Brain microvascular endothelial cell (primary cell): ENCODE data around the gene LRP1.

Source experiments
- DNase-seq: peaks from one replicate; pipeline ENCODE4 v3.0.0-alpha.2; 2020
- H3K27ac ChIP-seq: fragments of 250-450 bp; sonication (Bioruptor Pico); 2 replicates; pipeline ENCODE4 v1.5.1; 2020; ENCODE audit warnings: mild to moderate bottlenecking, moderate library complexity
- H3K27me3 ChIP-seq: fragments of 250-450 bp; sonication (Bioruptor Pico); replicated peaks from 2 replicates; pipeline ENCODE4 v1.5.1; 2020; ENCODE audit warnings: mild to moderate bottlenecking
- H3K36me3 ChIP-seq: fragments of 250-450 bp; sonication (Bioruptor Pico); replicated peaks from 2 replicates; pipeline ENCODE4 v1.5.1; 2020; ENCODE audit warnings: mild to moderate bottlenecking
- H3K4me3 ChIP-seq: 2 replicates; pipeline ENCODE4 v1.5.1; 2011; ENCODE audit warnings: low read depth, mild to moderate bottlenecking, control low read depth, low read length, moderate library complexity
- CTCF ChIP-seq: IDR thresholded peaks from 2 replicates; pipeline ENCODE4 v1.5.1; 2011; ENCODE audit warnings: low read depth, mild to moderate bottlenecking, moderate library complexity, low read length, control low read depth, inconsistent platforms; ENCODE audit errors: missing control alignments
- in situ Hi-C: cut with HindIII; loops from 2 replicates; pipeline ENCODE4 v1.10.0; 2017; ENCODE audit warnings: low sequenced_read_pairs, low pct_ligation_motif_present

LRP1 gene

DNA sequence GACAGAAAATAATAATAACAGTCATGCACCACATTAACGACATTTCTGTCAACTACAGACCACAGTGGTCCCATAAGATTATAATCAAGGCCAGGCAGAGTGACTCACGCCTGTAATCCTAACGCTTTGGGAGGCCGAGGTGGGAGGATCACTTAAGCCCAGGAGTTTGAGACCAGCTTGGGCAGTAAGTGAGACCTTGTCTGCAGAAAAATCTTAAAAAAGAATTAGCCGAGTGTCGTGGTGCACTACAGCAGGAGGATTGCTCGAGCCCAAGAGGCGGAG is 30.8 kb upstream of the LRP1 start:
- no peak for TF ChIP-seq CTCF
- no peak overlapping the region for H3K4me3 ChIP-seq
- H3K27me3 ChIP-seq: no peaks in the 10 kb centered on the region
- in situ Hi-C loops: no loop called here
- no peak overlapping the region for H3K27ac ChIP-seq
- DNase-seq: no peak
- peaks cover 61% of the 10 kb centered on the region for H3K36me3 ChIP-seq

DNA sequence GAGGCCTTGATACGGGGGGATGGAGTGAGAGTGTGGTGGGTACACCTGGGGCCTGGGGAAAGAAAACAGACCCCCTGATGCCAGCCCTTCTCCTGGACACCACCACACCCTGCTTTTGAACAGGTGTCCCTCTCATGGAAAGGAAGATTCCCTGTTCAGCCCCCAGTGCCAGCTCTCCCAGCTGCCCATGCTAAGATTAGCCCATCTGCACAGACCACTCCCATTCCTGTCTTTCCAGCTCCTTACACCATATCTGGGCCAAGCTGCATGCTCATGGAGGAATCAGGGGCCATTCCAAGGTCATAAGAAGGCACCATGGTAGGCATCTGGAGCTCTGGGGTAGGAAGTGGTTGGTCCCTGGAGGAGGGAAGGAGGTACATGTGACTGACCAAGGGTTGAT is 29.7 kb upstream of the LRP1 start:
- no peak for DNase-seq
- no peak overlapping the region for H3K4me3 ChIP-seq
- in situ Hi-C loops: no loop called here
- H3K36me3 ChIP-seq: peaks cover 55% of the 10 kb centered on the region
- no peak overlapping the region for H3K27ac ChIP-seq
- H3K27me3 ChIP-seq: no peaks in the 10 kb centered on the region
- TF ChIP-seq CTCF: no peak

- peaks cover 56% of the 10 kb centered on the region for H3K36me3 ChIP-seq
- no peak overlapping the region for H3K27ac ChIP-seq
- in situ Hi-C loops: no loop called here
- no peak for DNase-seq
- TF ChIP-seq CTCF: no peak
- H3K27me3 ChIP-seq: no peaks in the 10 kb centered on the region
- no peak overlapping the region for H3K4me3 ChIP-seq
These were observed 29.1 kb upstream of the LRP1 start for GRCh38 chr12:57099047-57099714.

DNA sequence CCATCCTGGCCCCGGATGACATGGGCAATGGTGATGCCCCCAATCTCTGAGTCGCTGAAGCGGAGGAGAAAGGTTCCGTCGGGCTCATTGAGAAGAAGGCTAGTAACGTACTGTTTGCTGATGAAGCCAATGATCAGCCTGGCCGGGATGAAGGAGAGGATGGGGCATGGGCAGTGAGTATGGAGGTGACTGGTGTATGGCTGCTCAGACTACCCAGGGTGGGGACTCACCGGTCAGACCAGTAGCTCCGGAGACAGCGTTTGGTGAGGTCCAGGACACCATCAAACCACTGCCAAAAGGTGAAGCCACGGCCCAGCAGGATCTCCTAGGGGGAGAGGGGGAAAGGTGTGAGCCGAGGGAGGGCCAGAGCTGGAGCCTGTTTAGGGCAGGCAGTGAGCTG is 28.5 kb upstream of the LRP1 start:
- no peaks in the 10 kb centered on the region for H3K27me3 ChIP-seq
- peaks cover 56% of the 10 kb centered on the region for H3K36me3 ChIP-seq
- no peak overlapping the region for H3K27ac ChIP-seq

GRCh38 chr12:57101892-57102695 is 26.2 kb upstream of the LRP1 start:
- H3K36me3 ChIP-seq: peaks cover 58% of the 10 kb centered on the region
- in situ Hi-C loops: no loop called here
- peak; percentile 26 for TF ChIP-seq CTCF

More for the DNA sequence above, 28.5 kb upstream of the LRP1 start:
- in situ Hi-C loops: no loop called here
- DNase-seq: no peak
- TF ChIP-seq CTCF: no peak
- H3K4me3 ChIP-seq: no peak overlapping the region

More at GRCh38 chr12:57101892-57102695, 26.2 kb upstream of the LRP1 start:
- H3K27me3 ChIP-seq: no peaks in the 10 kb centered on the region
- DNase-seq: no peak
- no peak overlapping the region for H3K4me3 ChIP-seq
- no peak overlapping the region for H3K27ac ChIP-seq
